ENCODE results near the gene WDR20.
"Not testable (repeated sequence)": the region's sequence is repeated elsewhere in the genome, so short reads cannot be mapped to it uniquely, and the experiment has no call there.

The WDR20 gene

DNA sequence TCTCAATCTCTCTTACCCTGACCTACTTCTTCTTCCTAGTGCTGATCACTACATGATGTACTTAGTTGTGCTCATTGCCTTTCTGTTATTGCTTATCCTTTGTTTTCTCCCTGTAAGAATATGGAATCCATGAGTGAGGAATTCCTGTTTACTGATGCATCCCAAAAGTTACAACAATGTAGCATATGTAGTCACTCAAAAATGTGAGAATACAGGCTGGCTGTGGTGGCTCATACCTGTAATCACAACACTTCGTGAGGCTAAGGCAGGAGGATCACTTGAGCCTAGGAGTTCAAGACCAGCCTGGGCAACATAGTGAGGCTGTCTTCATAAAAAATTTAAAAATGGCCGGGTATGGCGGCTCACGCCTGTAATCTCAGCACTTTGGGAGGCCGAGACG, 8.0 kb upstream of the WDR20 start:
- FAIRE-seq (no peak), DNase-seq (ENCODE audit: insufficient read length, low spot score) (no peak)

- FAIRE-seq; DNase-seq (ENCODE audit: insufficient read length, low spot score): not testable (repeated sequence)
Observed at GRCh38 chr14:102134021-102134420, 5.7 kb upstream of the WDR20 start.

- DNase-seq (ENCODE audit: insufficient read length, low spot score); FAIRE-seq: not testable (repeated sequence)
Observed at GRCh38 chr14:102134719-102135118, 5.0 kb upstream of the WDR20 start.

- FAIRE-seq; DNase-seq (ENCODE audit: insufficient read length, low spot score): not testable (repeated sequence)
Observed at GRCh38 chr14:102135456-102135855, 4.2 kb upstream of the WDR20 start.

- FAIRE-seq, result no peak
- no peak for DNase-seq (ENCODE audit: insufficient read length, low spot score)
Observed at GRCh38 chr14:102138535-102138934, 1.2 kb upstream of the WDR20 start.

GRCh38 chr14:102138961-102139285, 774 bp upstream of the WDR20 start:
- FAIRE-seq, result peak; percentile 59
- no peak for DNase-seq (ENCODE audit: insufficient read length, low spot score)

- no peak for FAIRE-seq
- DNase-seq (ENCODE audit: insufficient read length, low spot score), result no peak
Observed at GRCh38 chr14:102140027-102140749, 491 bp downstream of the WDR20 start.

GRCh38 chr14:102140750-102141145, 1.1 kb downstream of the WDR20 start:
- FAIRE-seq, result no peak
- no peak for DNase-seq (ENCODE audit: insufficient read length, low spot score)

GRCh38 chr14:102141797-102142196, 2.1 kb downstream of the WDR20 start:
- DNase-seq (ENCODE audit: insufficient read length, low spot score), result no peak
- no peak for FAIRE-seq

- no peak for FAIRE-seq
- DNase-seq (ENCODE audit: insufficient read length, low spot score), result no peak
Observed at GRCh38 chr14:102144914-102145313, 5.2 kb downstream of the WDR20 start.

GRCh38 chr14:102145395-102145794, 5.7 kb downstream of the WDR20 start:
- FAIRE-seq (no peak), DNase-seq (ENCODE audit: insufficient read length, low spot score) (no peak)

DNA sequence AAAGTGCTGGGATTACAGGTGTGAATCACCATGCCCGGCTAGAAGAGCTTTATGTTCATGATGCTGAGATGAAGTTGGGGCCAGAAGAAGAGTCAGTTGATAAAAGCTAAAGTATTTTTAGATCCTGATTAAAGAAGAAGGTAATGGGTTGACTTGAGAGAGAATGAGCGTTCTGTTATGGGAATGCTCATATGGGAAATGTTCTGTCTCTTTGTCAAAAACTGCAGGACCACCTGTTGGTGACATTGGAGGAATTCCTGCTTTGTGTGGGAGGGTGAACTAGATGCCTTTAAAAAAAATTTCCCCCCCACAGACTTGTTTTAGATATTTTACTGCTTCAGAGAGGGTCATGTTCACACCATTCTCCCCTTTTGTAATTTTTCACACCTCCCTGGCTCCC, 6.7 kb downstream of the WDR20 start:
- no peak for FAIRE-seq
- no peak for DNase-seq (ENCODE audit: insufficient read length, low spot score)

GRCh38 chr14:102150083-102150482, 10.4 kb downstream of the WDR20 start:
- DNase-seq (ENCODE audit: insufficient read length, low spot score), result no peak
- no peak for FAIRE-seq

DNA sequence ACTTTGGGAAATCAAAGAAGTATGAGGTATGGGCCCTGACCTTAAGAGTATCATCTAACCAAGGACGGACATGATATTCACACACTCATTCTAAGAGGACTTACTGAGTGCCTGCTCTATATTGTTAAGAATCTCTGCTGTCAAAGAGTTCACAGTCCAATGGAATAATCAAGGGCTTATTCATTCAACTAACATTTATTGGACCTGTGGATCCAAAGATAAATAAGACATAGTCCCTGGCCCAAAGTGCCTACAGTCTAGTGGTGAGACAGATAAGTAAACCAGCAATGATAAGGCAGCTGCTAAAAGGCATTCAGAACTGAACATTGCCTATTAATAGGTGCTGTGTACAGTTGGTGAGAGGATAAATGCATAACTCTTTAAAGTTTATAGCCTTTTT, 11.0 kb downstream of the WDR20 start:
- FAIRE-seq (no peak), DNase-seq (ENCODE audit: insufficient read length, low spot score) (no peak)

- DNase-seq (ENCODE audit: insufficient read length, low spot score); FAIRE-seq: not testable (repeated sequence)
Observed at GRCh38 chr14:102151411-102151810, 11.7 kb downstream of the WDR20 start.

- FAIRE-seq (no peak), DNase-seq (ENCODE audit: insufficient read length, low spot score) (no peak)
Observed at GRCh38 chr14:102154121-102154520, 14.4 kb downstream of the WDR20 start.

GRCh38 chr14:102154821-102155549, 15.3 kb downstream of the WDR20 start:
- FAIRE-seq, result no peak
- no peak for DNase-seq (ENCODE audit: insufficient read length, low spot score)

DNA sequence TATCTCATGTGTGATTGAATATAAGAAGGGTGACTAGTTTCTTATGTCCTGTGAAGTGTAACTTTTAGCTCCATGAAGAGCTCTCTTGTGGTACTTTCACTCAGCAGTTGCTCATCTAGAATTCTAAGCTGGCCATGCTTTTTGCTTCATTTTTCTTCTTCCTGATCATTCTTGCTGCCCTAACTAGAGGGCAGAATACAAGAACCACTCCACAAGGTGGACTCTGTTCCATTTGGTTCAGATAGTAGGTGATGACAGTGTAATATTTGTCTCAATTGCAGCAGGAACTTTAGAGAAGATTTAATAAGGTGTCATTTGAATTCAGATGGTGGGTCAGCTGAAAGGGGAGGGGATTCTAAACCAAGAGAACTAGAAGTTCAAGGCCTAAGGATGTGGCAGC, 17.6 kb downstream of the WDR20 start:
- FAIRE-seq (no peak), DNase-seq (ENCODE audit: insufficient read length, low spot score) (no peak)

DNA sequence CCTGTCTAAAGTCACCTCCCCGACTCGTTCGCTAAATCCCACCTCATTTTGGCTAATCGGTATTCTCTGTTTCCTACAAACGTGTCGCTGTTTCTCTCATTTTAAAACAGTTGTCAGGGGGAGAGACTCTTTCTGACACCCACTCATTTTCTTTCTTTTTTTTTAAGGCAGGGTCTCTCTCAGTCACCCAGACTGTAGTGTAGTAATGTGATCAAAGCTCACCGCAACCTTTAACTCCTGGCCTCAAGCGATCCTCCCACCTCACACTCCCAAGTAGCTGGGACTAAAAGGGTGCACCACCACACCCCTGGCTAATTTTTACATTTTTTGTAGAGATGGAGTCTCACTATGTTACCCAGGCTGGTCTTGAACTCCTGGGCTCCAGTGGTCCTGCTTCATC, 19.1 kb downstream of the WDR20 start:
- FAIRE-seq (no peak), DNase-seq (ENCODE audit: insufficient read length, low spot score) (no peak)

DNA sequence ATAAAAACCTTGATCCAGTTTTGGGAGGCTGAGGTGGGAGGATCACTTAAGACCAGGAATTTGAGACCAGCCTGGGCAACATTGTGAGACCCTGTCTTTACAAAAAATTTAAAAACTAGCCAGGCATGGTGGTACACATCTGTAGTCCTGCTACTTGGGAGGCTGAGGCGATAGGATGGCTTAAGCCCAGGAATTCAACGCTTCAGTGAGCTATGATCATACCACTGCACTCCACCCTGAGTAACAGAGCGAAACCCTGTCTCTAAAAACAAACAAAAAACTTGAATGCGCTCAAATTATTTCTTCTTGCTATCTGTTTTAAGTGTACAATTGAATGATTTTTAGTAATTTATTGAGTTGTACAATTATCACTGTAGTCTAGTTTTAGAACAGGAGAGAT, 20.1 kb downstream of the WDR20 start:
- FAIRE-seq, result no peak
- DNase-seq (ENCODE audit: insufficient read length, low spot score), result no peak

GRCh38 chr14:102162487-102162886, 22.8 kb downstream of the WDR20 start:
- no peak for FAIRE-seq

GRCh38 chr14:102164241-102164641, 24.5 kb downstream of the WDR20 start:
- FAIRE-seq (no peak), DNase-seq (ENCODE audit: insufficient read length, low spot score) (no peak)

More at GRCh38 chr14:102162487-102162886, 22.8 kb downstream of the WDR20 start:
- no peak for DNase-seq (ENCODE audit: insufficient read length, low spot score)
